Measurements from ENCODE around the gene FAM117B.
"Not testable (repeated sequence)": the region's sequence is repeated elsewhere in the genome, so short reads cannot be mapped to it uniquely, and the experiment has no call there.

The FAM117B gene

DNA sequence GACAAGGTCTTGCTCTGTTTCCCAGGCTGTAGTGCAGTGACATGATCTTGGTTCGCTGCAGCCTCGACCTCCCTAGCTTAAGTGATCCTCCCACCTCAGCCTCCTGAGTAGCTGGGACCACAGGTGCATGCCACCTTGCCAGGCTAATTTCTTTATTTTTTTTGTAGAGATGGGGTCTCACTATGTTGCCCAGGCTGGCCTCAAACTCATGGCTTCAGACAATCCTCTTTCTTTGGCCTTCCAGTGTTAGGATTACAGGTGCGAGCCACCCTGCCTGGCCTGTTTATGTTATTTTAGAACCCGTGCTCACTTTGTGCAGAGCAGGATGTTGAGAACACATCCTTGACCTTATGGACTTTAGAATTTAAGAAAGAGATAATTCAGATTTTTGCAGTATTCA, 17.4 kb downstream of the FAM117B start:
- no peak for DNase-seq (ENCODE audit: low spot score in 2 of 2)
- H3K9me3 Mint-ChIP-seq, result no peaks in the 10 kb centered on the region
- no peaks in the 10 kb centered on the region for H3K27me3 Mint-ChIP-seq
- H3K4me3 Mint-ChIP-seq, result no peak overlapping the region
- H3K4me1 Mint-ChIP-seq, result peaks cover 50% of the 10 kb centered on the region
- peaks cover 5% of the 10 kb centered on the region for H3K36me3 Mint-ChIP-seq (ENCODE audit: insufficient read depth)
- H3K27ac Mint-ChIP-seq (ENCODE audit: low read depth), result no peak overlapping the region
- ATAC-seq (replicated peaks; ENCODE audit: extremely low read depth, poor library complexity, severe bottlenecking), result no peak

DNA sequence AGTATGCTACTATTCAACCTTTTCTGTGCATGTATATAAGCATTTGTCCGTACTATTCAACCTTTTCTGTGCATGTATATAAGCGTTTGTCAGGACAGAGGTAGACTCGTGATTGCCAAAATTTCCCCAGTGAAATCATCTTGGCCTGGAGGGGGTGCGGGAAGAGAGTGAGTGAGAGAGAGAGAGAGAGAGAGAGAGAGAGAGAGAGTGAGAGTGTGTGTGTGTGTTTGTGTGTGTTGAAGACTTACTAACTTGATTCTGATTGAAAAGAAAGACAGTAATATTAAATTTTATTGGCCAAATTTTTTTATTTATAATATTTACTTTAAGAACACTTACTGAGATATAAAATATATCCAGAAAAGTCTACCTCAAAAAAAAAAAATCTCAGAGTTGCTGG, 19.1 kb downstream of the FAM117B start:
- H3K27ac Mint-ChIP-seq (ENCODE audit: low read depth), result no peak overlapping the region
- no peak for DNase-seq (ENCODE audit: low spot score in 2 of 2)
- no peak overlapping the region for H3K4me3 Mint-ChIP-seq
- H3K9me3 Mint-ChIP-seq, result no peaks in the 10 kb centered on the region
- peaks cover 8% of the 10 kb centered on the region for H3K36me3 Mint-ChIP-seq (ENCODE audit: insufficient read depth)
- H3K27me3 Mint-ChIP-seq, result no peaks in the 10 kb centered on the region
- peaks cover 56% of the 10 kb centered on the region for H3K4me1 Mint-ChIP-seq
- ATAC-seq (replicated peaks; ENCODE audit: extremely low read depth, poor library complexity, severe bottlenecking), result no peak

DNA sequence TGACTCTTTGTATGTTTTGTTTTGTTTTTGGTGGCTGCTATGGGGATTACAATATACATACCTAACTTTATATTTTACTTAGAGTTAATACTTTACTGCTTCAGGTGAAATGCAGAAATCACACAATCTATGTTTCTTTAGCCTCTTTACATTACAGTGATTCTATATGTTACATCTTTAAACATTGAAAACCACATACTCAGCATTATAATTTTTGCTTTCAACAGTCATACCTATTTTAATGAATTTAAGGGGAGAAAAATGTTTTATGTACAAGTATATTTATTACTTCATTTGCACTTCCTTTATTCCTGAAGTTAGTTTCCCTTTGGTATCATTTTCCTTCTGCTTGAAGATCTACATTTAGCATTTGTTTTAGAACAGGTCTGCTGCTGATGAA, 23.1 kb downstream of the FAM117B start:
- Mint-ChIP-seq H3K36me3 (ENCODE audit: insufficient read depth) (peaks cover 15% of the 10 kb centered on the region), H3K27ac (ENCODE audit: low read depth) (no peak overlapping the region), H3K4me3 (no peak overlapping the region), H3K9me3 (no peaks in the 10 kb centered on the region), H3K27me3 (no peaks in the 10 kb centered on the region), H3K4me1 (peaks cover 56% of the 10 kb centered on the region)
- DNase-seq (ENCODE audit: low spot score in 2 of 2) (no peak), ATAC-seq (replicated peaks; ENCODE audit: extremely low read depth, poor library complexity, severe bottlenecking) (no peak)

DNA sequence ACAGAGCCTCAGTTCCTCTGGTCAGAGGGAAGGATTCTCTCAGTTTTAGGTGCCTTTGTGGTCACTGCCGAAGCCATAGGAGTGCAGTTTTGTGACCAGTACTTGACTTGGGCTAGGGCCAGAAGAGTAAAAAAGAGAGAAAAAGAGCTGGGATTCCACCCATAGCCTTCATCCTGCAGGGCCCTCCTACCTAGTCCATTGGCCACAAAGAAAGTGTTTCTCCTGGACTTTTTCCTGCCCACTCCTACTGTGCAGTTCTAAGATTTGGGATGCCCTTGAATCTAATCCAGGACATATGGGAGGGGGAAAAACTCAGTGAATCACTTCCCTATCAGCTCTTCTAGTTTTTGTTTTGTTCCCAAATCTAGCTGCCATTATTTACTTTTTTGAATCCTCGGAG, 26.0 kb downstream of the FAM117B start:
- ATAC-seq (replicated peaks; ENCODE audit: extremely low read depth, poor library complexity, severe bottlenecking), result no peak
- peaks cover 43% of the 10 kb centered on the region for H3K4me1 Mint-ChIP-seq

DNA sequence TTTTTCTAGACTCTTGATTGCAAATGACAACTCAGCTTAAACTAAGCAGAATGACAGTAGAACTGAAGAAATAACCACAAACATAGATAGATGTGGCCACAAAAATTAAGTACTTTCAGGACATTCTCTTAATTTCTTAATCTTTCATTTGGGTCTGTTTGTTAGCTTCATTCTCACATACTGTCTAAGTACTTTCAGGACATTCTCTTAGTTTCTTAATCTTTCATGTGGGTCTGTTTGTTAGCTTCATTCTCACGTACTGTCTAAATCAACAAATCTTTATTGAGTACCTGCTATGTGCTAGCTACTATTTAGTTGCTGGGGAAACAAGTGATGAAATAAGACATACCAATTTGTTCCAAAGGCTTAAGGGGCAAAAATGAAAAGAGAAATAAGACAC, 35.1 kb downstream of the FAM117B start:
- Mint-ChIP-seq H3K9me3 (no peaks in the 10 kb centered on the region), H3K4me1 (peaks cover 52% of the 10 kb centered on the region), H3K4me3 (no peak overlapping the region), H3K27ac (ENCODE audit: low read depth) (no peak overlapping the region), H3K36me3 (ENCODE audit: insufficient read depth) (peaks cover 2% of the 10 kb centered on the region), H3K27me3 (no peaks in the 10 kb centered on the region)
- DNase-seq (ENCODE audit: low spot score in 2 of 2) (no peak), ATAC-seq (replicated peaks; ENCODE audit: extremely low read depth, poor library complexity, severe bottlenecking) (no peak)

More for the DNA sequence above, 26.0 kb downstream of the FAM117B start:
- H3K27ac Mint-ChIP-seq (ENCODE audit: low read depth), result no peak overlapping the region
- H3K27me3 Mint-ChIP-seq, result no peaks in the 10 kb centered on the region
- peaks cover 14% of the 10 kb centered on the region for H3K36me3 Mint-ChIP-seq (ENCODE audit: insufficient read depth)
- DNase-seq (ENCODE audit: low spot score in 2 of 2), result no peak
- no peak overlapping the region for H3K4me3 Mint-ChIP-seq
- H3K9me3 Mint-ChIP-seq, result no peaks in the 10 kb centered on the region

DNA sequence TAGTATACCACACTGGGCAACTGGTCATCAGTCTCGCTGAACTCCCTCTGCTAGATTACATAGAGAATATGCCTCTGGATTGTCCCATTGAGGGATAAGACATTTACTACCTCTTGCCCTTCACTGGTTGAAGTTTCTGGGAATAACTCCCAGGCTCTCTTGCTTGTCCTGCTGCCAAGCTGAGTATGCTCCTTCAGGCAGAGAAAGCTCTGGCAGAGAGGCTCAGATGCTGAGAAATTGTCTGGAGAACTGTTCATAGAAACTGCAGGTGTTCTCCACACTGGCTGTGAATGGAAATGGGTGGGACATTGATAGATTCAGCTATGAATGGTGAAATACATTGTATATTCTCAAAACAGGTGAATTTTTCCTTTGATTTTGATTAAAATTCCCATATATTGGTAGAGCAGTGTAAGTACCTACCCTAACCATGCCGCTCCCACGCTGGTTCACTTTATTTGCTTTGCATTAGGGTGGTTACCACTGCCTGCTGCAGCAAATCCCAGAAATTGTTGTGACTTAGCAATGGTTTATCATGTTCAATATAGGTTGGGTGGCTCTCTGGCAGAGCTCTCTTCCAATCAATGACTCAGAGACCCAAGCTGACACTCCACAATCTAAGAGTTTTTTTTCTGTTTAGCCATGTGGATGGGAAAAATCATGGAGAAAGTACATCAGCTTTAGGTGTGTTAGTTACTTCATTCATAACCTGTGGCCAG, 36.7 kb downstream of the FAM117B start:
- H3K27ac Mint-ChIP-seq (ENCODE audit: low read depth), result no peak overlapping the region
- H3K9me3 Mint-ChIP-seq, result no peaks in the 10 kb centered on the region
- no peaks in the 10 kb centered on the region for H3K27me3 Mint-ChIP-seq
- no peak overlapping the region for H3K4me3 Mint-ChIP-seq
- peaks cover 5% of the 10 kb centered on the region for H3K36me3 Mint-ChIP-seq (ENCODE audit: insufficient read depth)
- DNase-seq (ENCODE audit: low spot score in 2 of 2) (no peak), ATAC-seq (replicated peaks; ENCODE audit: extremely low read depth, poor library complexity, severe bottlenecking) (no peak)
- peaks cover 48% of the 10 kb centered on the region for H3K4me1 Mint-ChIP-seq

DNA sequence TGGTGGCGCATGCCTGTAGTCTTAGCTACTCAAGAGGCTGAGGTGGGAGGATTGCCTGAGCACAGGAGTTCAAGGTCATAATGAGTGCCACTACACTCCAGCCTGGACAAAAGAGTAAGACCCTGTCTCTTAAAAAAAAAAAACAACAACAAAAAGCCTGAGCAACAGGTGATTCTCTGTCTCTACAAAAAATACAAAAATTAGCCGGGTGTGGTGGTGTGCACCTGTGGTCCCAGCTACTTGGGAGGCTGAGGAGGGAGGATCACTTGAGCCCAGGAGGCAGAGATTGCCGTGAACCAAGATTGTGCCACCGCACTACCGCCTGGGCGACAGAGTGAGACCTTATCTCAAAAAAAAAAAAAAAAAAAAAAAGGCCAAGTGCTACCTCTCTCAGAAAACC, 40.3 kb downstream of the FAM117B start:
- not testable (repeated sequence) for H3K27me3 Mint-ChIP-seq; H3K4me3 Mint-ChIP-seq; H3K27ac Mint-ChIP-seq (ENCODE audit: low read depth); ATAC-seq (replicated peaks; ENCODE audit: extremely low read depth, poor library complexity, severe bottlenecking); H3K36me3 Mint-ChIP-seq (ENCODE audit: insufficient read depth); DNase-seq (ENCODE audit: low spot score in 2 of 2)
- peaks cover 47% of the 10 kb centered on the region for H3K4me1 Mint-ChIP-seq
- peaks cover 11% of the 10 kb centered on the region for H3K9me3 Mint-ChIP-seq

DNA sequence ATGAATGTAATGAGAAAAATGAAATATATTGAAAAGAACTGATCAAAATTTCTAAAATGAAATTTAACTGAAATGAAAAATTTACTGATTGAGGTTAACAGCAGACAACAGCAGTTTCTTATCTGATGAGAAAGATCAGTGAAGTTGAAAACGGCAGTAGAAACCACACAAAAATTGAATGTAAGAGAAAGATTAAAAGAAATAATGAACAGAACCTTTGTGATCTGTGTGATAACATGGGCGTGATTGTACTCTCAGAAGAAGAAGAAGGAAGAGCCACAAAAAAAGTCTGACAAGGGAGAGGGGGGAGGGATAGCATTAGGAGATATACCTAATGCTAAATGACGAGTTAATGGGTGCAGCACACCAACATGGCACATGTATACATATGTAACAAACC, 45.2 kb downstream of the FAM117B start:
- Mint-ChIP-seq H3K27me3 (no peaks in the 10 kb centered on the region), H3K9me3 (peaks cover 15% of the 10 kb centered on the region), H3K36me3 (ENCODE audit: insufficient read depth) (peaks cover 6% of the 10 kb centered on the region), H3K27ac (ENCODE audit: low read depth) (no peak overlapping the region), H3K4me1 (peaks cover 44% of the 10 kb centered on the region), H3K4me3 (no peak overlapping the region)
- ATAC-seq (replicated peaks; ENCODE audit: extremely low read depth, poor library complexity, severe bottlenecking) (no peak), DNase-seq (ENCODE audit: low spot score in 2 of 2) (no peak)

DNA sequence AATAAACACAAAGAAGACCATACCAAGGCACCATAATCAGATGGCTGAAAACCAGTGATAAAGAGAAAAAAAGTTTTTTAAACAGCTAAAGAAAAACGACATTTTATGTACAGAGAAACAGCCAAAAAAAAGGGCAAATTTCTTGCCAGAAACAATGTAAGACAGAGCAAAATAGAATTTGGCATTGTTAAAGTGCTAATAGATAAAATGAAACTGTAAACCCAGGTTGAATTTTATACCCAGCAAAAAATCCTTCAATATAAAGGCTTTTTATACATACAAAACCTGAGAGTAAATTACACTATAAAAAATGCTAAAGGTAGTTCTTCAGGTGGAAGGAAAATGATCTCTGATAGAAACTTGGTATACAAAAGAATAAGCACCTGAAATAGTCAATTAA, 45.7 kb downstream of the FAM117B start:
- no peaks in the 10 kb centered on the region for H3K27me3 Mint-ChIP-seq
- H3K9me3 Mint-ChIP-seq, result peaks cover 15% of the 10 kb centered on the region
- H3K4me1 Mint-ChIP-seq, result peaks cover 40% of the 10 kb centered on the region
- DNase-seq (ENCODE audit: low spot score in 2 of 2) (no peak), ATAC-seq (replicated peaks; ENCODE audit: extremely low read depth, poor library complexity, severe bottlenecking) (no peak)
- peak overlapping the region; percentile 12 for H3K27ac Mint-ChIP-seq (ENCODE audit: low read depth)
- peaks cover 6% of the 10 kb centered on the region for H3K36me3 Mint-ChIP-seq (ENCODE audit: insufficient read depth)
- no peak overlapping the region for H3K4me3 Mint-ChIP-seq

DNA sequence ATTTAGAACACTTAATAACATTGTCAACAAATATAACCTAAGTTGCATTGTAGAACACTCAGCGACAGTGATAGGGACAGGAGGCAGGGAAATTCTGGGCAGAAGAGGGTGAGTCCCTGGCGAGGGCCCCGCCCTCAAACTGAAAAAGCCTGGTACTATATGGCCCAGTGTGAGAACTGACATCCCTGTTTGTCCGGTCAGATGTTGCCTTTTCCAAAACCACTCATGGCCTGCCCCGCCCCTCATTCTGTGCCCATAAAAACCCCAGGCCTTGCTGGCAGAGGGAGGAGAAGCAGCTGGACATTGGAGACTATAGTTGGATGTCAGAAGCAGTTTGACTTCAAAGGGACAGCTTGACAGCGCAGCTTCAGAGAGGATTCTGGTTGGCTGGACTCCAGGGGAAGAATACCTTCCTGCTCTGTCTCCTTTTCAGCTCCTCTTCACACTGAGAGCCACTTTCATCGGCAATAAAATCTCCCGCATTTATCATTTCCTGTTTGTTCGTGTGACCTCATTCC, 47.0 kb downstream of the FAM117B start:
- Mint-ChIP-seq H3K9me3 (peaks cover 15% of the 10 kb centered on the region), H3K36me3 (ENCODE audit: insufficient read depth) (peaks cover 3% of the 10 kb centered on the region), H3K4me1 (peaks cover 44% of the 10 kb centered on the region), H3K27me3 (no peaks in the 10 kb centered on the region), H3K4me3 (no peak overlapping the region), H3K27ac (ENCODE audit: low read depth) (no peak overlapping the region)
- DNase-seq (ENCODE audit: low spot score in 2 of 2) (no peak), ATAC-seq (replicated peaks; ENCODE audit: extremely low read depth, poor library complexity, severe bottlenecking) (no peak)

DNA sequence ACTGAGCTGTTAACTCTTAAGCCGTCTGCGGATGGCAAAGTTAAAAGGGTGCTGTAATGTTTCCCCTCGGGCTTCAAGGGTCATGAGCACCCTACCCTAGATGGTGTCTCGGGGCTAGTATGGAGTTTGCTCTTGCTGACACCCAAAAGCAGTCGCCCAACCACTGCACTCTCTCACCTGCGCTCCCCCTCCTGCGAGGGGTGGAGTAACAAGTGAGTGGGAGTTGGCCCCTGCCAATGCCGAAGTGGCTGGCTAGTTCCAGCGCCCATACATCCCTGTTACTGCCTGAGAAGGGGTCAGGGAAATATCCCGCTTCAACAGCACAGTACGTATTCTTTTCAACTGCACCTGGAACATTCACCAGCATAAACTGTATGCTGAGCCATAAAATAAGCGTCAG, 47.5 kb downstream of the FAM117B start:
- Mint-ChIP-seq H3K27ac (ENCODE audit: low read depth) (no peak overlapping the region), H3K9me3 (peaks cover 15% of the 10 kb centered on the region), H3K4me1 (peaks cover 44% of the 10 kb centered on the region), H3K4me3 (no peak overlapping the region), H3K27me3 (no peaks in the 10 kb centered on the region), H3K36me3 (ENCODE audit: insufficient read depth) (peaks cover 3% of the 10 kb centered on the region)
- ATAC-seq (replicated peaks; ENCODE audit: extremely low read depth, poor library complexity, severe bottlenecking) (no peak), DNase-seq (ENCODE audit: low spot score in 2 of 2) (no peak)

DNA sequence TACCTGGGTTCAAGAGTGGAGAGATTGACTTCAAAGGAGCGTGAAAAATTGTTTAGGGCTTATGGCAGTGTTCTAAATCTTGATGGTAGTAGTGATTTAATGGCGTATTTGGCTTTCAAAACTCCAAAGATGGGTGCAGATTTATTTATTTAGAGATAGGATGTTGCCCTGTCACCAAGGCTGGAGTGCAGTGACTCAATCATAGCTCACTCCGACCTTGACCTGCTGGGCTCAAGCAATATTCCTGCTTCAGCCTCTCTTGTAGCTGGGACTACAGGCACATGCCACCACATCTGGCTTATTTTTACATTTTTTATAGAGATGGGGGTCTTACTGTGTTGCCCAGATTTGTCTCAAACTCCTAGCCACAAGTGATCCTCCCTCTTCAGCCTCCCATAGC, 52.5 kb downstream of the FAM117B start:
- no peak for DNase-seq (ENCODE audit: low spot score in 2 of 2)
- Mint-ChIP-seq H3K27ac (ENCODE audit: low read depth) (no peak overlapping the region), H3K4me3 (no peak overlapping the region), H3K4me1 (peaks cover 18% of the 10 kb centered on the region), H3K9me3 (no peaks in the 10 kb centered on the region), H3K36me3 (ENCODE audit: insufficient read depth) (peaks cover 5% of the 10 kb centered on the region), H3K27me3 (no peaks in the 10 kb centered on the region)
- no peak for ATAC-seq (replicated peaks; ENCODE audit: extremely low read depth, poor library complexity, severe bottlenecking)

DNA sequence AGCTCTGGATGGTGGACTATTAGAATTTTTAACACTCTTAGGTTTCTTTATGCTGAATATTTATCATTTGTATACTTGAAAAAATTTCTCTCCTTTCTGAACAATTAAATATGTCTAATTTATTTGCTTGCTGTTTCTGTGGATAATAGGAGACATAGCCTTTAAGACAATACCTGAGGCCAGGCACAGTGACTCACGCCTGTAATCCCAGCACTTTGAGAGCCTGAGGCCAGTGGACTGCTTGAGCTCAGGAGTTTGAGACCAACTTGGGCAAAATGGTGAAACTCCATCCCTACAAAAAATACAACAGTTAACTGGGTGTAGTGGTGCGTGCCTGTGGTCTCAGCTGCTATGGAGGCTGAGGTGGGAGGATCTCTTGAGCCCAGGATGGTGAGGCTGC, 54.7 kb downstream of the FAM117B start:
- Mint-ChIP-seq H3K4me3 (no peak overlapping the region), H3K27me3 (no peaks in the 10 kb centered on the region), H3K27ac (ENCODE audit: low read depth) (no peak overlapping the region), H3K36me3 (ENCODE audit: insufficient read depth) (peaks cover 3% of the 10 kb centered on the region), H3K9me3 (no peaks in the 10 kb centered on the region), H3K4me1 (peaks cover 14% of the 10 kb centered on the region)
- DNase-seq (ENCODE audit: low spot score in 2 of 2) (no peak), ATAC-seq (replicated peaks; ENCODE audit: extremely low read depth, poor library complexity, severe bottlenecking) (no peak)
